Measurements from ENCODE around the gene CCNB2.

- TF ChIP-seq CHD1 (IDR thresholded peaks at IDR 0.05; ENCODE audit: low read length): no peak
- no peak for TF ChIP-seq CEBPB (tag; IDR thresholded peaks at IDR 0.05)
- TF ChIP-seq ATF1 (CRISPR knock-in tag; IDR thresholded peaks at IDR 0.05): no peak
- TF ChIP-seq ATF1 (tag; IDR thresholded peaks at IDR 0.05): no peak
- no peak for TF ChIP-seq DDX20 (tag; IDR thresholded peaks at IDR 0.05; ENCODE audit: low read depth)
- TF ChIP-seq ELK1 (CRISPR knock-in tag; IDR thresholded peaks at IDR 0.05): no peak
- no peak for TF ChIP-seq CTCF (IDR thresholded peaks at IDR 0.05 in 2 of 3, conservative IDR thresholded peaks at IDR 0.05 in 1 of 3; ENCODE audit: insufficient read depth in 2 of 3, low read depth in 1 of 3, low read length in 3 of 3)
- TF ChIP-seq ZNF699 (CRISPR knock-in tag; IDR thresholded peaks at IDR 0.05; ENCODE audit: insufficient replicate concordance): no peak
- no peak for TF ChIP-seq ZNF263 (CRISPR knock-in tag; IDR thresholded peaks at IDR 0.05; ENCODE audit: borderline replicate concordance)
- TF ChIP-seq ZBTB40 (IDR thresholded peaks at IDR 0.05): no peak
- no peak for TF ChIP-seq ZBTB40 (CRISPR knock-in tag; IDR thresholded peaks at IDR 0.05)
- no peak for TF ChIP-seq THRAP3 (IDR thresholded peaks at IDR 0.05; ENCODE audit: borderline replicate concordance)
- no peak for TF ChIP-seq CBFB (CRISPR knock-in tag; IDR thresholded peaks at IDR 0.05)
- no peak for TF ChIP-seq CAMTA2 (CRISPR knock-in tag; conservative IDR thresholded peaks at IDR 0.05)
- TF ChIP-seq E2F3 (CRISPR knock-in tag; IDR thresholded peaks at IDR 0.05): no peak
- TF ChIP-seq ZZZ3 (IDR thresholded peaks at IDR 0.05): no peak
These were observed 50.5 kb downstream of the CCNB2 start for GRCh38 chr15:59155431-59155830.
